ENCODE data around the gene CD28.
A peak's percentile ranks its signal among the peaks of the same experiment; 100 is the strongest.
"Not testable (repeated sequence)": the region's sequence is repeated elsewhere in the genome, so short reads cannot be mapped to it uniquely, and the experiment has no call there.

Gene CD28

GRCh38 chr2:203688798-203689197 is 17.6 kb upstream of the CD28 start:
- no peaks in the 10 kb centered on the region for H3K27me3 ChIP-seq (ENCODE audit: control insufficient read depth, insufficient read depth, low read length)
- H3K9ac ChIP-seq (ENCODE audit: low read depth, low read length): peak overlapping the region; percentile 69
- no peaks in the 10 kb centered on the region for H3K9me3 ChIP-seq (replicated peaks; ENCODE audit: low read length)
- peaks cover 87% of the 10 kb centered on the region for H3K4me1 ChIP-seq (ENCODE audit: control insufficient read depth, insufficient read depth, low read length)
- peak overlapping the region; percentile 6 for H3K4me2 ChIP-seq (ENCODE audit: low read length)
- H3K4me3 ChIP-seq (ENCODE audit: low read length): no peak overlapping the region
- H3K36me3 ChIP-seq (ENCODE audit: insufficient read depth, low read length): no peaks in the 10 kb centered on the region

- Histone ChIP-seq H3K4me3 (ENCODE audit: low read length) (no peak overlapping the region), H3K4me1 (ENCODE audit: control insufficient read depth, insufficient read depth, low read length) (peaks cover 85% of the 10 kb centered on the region), H3K27me3 (ENCODE audit: control insufficient read depth, insufficient read depth, low read length) (no peaks in the 10 kb centered on the region), H3K9ac (ENCODE audit: low read depth, low read length) (peak overlapping the region; percentile 69), H3K36me3 (ENCODE audit: insufficient read depth, low read length) (no peaks in the 10 kb centered on the region), H3K9me3 (replicated peaks; ENCODE audit: low read length) (no peaks in the 10 kb centered on the region), H3K4me2 (ENCODE audit: low read length) (no peak overlapping the region)
These were observed 16.9 kb upstream of the CD28 start for GRCh38 chr2:203689426-203690116.

- H3K36me3 ChIP-seq (ENCODE audit: insufficient read depth, low read length): no peaks in the 10 kb centered on the region
- H3K27me3 ChIP-seq (ENCODE audit: control insufficient read depth, insufficient read depth, low read length): no peaks in the 10 kb centered on the region
- peaks cover 85% of the 10 kb centered on the region for H3K4me1 ChIP-seq (ENCODE audit: control insufficient read depth, insufficient read depth, low read length)
- H3K9me3 ChIP-seq (replicated peaks; ENCODE audit: low read length): no peaks in the 10 kb centered on the region
- peak overlapping the region; percentile 39 for H3K9ac ChIP-seq (ENCODE audit: low read depth, low read length)
- no peak overlapping the region for H3K4me3 ChIP-seq (ENCODE audit: low read length)
- no peak overlapping the region for H3K4me2 ChIP-seq (ENCODE audit: low read length)
These were observed 16.4 kb upstream of the CD28 start for GRCh38 chr2:203690117-203690431.

DNA sequence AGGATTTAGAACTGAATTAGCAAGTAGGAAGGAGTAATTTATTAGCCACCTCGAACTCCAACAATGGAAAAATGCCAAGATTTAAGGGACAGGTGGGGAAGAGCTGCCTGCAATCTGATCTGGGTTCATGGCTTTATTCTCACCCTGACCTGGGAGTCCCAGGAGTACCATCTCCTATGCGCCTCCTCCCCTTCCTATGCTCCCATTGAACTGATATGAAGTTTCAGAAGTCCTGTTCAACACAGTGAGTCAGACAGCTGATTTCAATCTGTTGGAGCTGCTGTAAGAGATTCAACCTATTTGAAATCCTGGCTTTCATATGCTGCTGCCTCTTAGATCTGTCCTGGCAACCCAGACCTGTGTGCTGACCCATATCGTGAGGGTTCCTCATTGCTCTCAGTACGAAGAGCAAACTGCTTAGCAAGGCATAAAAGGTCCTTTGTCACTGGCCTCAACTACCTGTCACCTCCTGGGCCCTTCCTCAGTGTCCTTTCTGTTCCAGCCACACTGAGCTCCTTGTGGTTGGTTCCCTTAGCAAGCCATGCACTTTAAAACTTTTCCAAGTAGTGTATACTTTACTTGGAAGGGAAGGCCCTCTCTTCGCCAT is 15.9 kb upstream of the CD28 start:
- Histone ChIP-seq H3K4me3 (ENCODE audit: low read length) (no peak overlapping the region), H3K4me1 (ENCODE audit: control insufficient read depth, insufficient read depth, low read length) (peaks cover 82% of the 10 kb centered on the region), H3K9me3 (replicated peaks; ENCODE audit: low read length) (no peaks in the 10 kb centered on the region), H3K27me3 (ENCODE audit: control insufficient read depth, insufficient read depth, low read length) (no peaks in the 10 kb centered on the region), H3K36me3 (ENCODE audit: insufficient read depth, low read length) (no peaks in the 10 kb centered on the region), H3K4me2 (ENCODE audit: low read length) (no peak overlapping the region), H3K9ac (ENCODE audit: low read depth, low read length) (peak overlapping the region; percentile 39)

- Histone ChIP-seq H3K36me3 (ENCODE audit: insufficient read depth, low read length) (no peaks in the 10 kb centered on the region), H3K9ac (ENCODE audit: low read depth, low read length) (peak overlapping the region; percentile 39), H3K4me1 (ENCODE audit: control insufficient read depth, insufficient read depth, low read length) (peaks cover 76% of the 10 kb centered on the region), H3K9me3 (replicated peaks; ENCODE audit: low read length) (no peaks in the 10 kb centered on the region), H3K27me3 (ENCODE audit: control insufficient read depth, insufficient read depth, low read length) (no peaks in the 10 kb centered on the region), H3K4me3 (ENCODE audit: low read length) (no peak overlapping the region), H3K4me2 (ENCODE audit: low read length) (no peak overlapping the region)
These were observed 15.3 kb upstream of the CD28 start for GRCh38 chr2:203691149-203691548.

DNA sequence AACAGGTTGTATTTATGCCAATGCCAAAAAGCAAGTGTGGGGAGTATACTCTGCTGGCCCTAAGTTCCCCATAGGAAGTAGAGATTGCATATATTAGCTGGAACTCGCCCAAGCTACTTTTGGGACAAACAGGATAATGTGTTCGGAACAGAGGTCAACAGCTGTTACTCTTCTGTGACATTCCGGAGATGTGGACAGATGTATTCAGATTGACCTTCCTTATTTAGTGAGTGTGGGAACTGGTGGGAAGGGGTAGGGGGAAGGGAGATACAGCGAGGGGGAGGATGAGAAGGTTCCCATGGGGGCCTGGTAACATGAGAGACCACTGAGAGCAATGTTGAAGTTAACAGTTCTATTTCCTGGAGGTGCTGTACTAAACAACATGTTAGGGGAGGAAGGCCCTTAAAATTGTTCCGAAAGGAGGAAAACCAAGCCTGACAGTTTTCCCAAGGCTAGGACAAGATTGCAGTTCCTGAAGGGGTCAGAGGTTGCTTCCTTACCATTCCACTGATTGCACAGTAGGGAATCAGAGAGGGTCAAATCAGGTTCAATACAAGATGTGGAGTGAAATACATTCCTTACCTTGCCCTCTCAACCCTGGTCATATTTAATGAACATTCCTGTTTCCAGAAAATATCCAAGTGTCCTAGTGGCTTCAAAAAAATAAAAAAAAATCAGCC is 14.3 kb upstream of the CD28 start:
- peak overlapping the region; percentile 19 for H3K9ac ChIP-seq (ENCODE audit: low read depth, low read length)
- peaks cover 67% of the 10 kb centered on the region for H3K4me1 ChIP-seq (ENCODE audit: control insufficient read depth, insufficient read depth, low read length)
- H3K9me3 ChIP-seq (replicated peaks; ENCODE audit: low read length): no peaks in the 10 kb centered on the region
- no peak overlapping the region for H3K4me2 ChIP-seq (ENCODE audit: low read length)
- no peaks in the 10 kb centered on the region for H3K36me3 ChIP-seq (ENCODE audit: insufficient read depth, low read length)
- no peak overlapping the region for H3K4me3 ChIP-seq (ENCODE audit: low read length)
- H3K27me3 ChIP-seq (ENCODE audit: control insufficient read depth, insufficient read depth, low read length): no peaks in the 10 kb centered on the region

GRCh38 chr2:203693242-203693879 is 13.1 kb upstream of the CD28 start:
- Histone ChIP-seq H3K4me3 (ENCODE audit: low read length) (no peak overlapping the region), H3K36me3 (ENCODE audit: insufficient read depth, low read length) (no peaks in the 10 kb centered on the region), H3K4me2 (ENCODE audit: low read length) (no peak overlapping the region), H3K4me1 (ENCODE audit: control insufficient read depth, insufficient read depth, low read length) (peaks cover 59% of the 10 kb centered on the region), H3K9ac (ENCODE audit: low read depth, low read length) (peak overlapping the region; percentile 73), H3K27me3 (ENCODE audit: control insufficient read depth, insufficient read depth, low read length) (no peaks in the 10 kb centered on the region), H3K9me3 (replicated peaks; ENCODE audit: low read length) (no peaks in the 10 kb centered on the region)

DNA sequence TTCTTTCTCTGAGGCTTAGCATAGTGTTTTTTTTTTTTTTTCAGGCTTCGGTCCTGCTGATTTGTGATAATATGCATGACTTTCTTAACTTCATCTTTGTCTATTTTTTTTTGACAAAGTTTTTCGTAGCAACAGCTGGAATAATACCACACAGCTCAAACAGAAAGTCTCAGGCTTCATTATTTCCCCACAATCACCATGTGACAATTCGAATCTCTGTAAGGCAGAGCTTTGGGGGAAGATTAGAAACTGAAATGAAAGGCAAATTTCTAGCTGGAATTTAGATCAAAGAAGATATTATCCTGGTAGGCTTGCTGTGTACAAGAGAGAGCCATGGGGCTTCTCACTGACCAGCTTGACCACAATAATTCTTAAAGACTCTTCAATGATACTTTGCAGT is 12.2 kb upstream of the CD28 start:
- Histone ChIP-seq H3K9ac (ENCODE audit: low read depth, low read length) (peak overlapping the region; percentile 73), H3K27me3 (ENCODE audit: control insufficient read depth, insufficient read depth, low read length) (no peaks in the 10 kb centered on the region), H3K36me3 (ENCODE audit: insufficient read depth, low read length) (no peaks in the 10 kb centered on the region), H3K9me3 (replicated peaks; ENCODE audit: low read length) (no peaks in the 10 kb centered on the region), H3K4me3 (ENCODE audit: low read length) (no peak overlapping the region), H3K4me1 (ENCODE audit: control insufficient read depth, insufficient read depth, low read length) (peaks cover 51% of the 10 kb centered on the region), H3K4me2 (ENCODE audit: low read length) (peak overlapping the region; percentile 41)

GRCh38 chr2:203697190-203697589 is 9.2 kb upstream of the CD28 start:
- no peak overlapping the region for H3K4me2 ChIP-seq (ENCODE audit: low read length)
- H3K36me3 ChIP-seq (ENCODE audit: insufficient read depth, low read length): no peaks in the 10 kb centered on the region
- no peaks in the 10 kb centered on the region for H3K9me3 ChIP-seq (replicated peaks; ENCODE audit: low read length)
- H3K27me3 ChIP-seq (ENCODE audit: control insufficient read depth, insufficient read depth, low read length): no peaks in the 10 kb centered on the region
- no peak overlapping the region for H3K9ac ChIP-seq (ENCODE audit: low read depth, low read length)
- peaks cover 25% of the 10 kb centered on the region for H3K4me1 ChIP-seq (ENCODE audit: control insufficient read depth, insufficient read depth, low read length)
- no peak overlapping the region for H3K4me3 ChIP-seq (ENCODE audit: low read length)

GRCh38 chr2:203697763-203698162 is 8.7 kb upstream of the CD28 start:
- H3K9me3 ChIP-seq (replicated peaks; ENCODE audit: low read length); H3K36me3 ChIP-seq (ENCODE audit: insufficient read depth, low read length); H3K4me3 ChIP-seq (ENCODE audit: low read length); H3K4me2 ChIP-seq (ENCODE audit: low read length); H3K27me3 ChIP-seq (ENCODE audit: control insufficient read depth, insufficient read depth, low read length); H3K9ac ChIP-seq (ENCODE audit: low read depth, low read length): not testable (repeated sequence)
- peaks cover 20% of the 10 kb centered on the region for H3K4me1 ChIP-seq (ENCODE audit: control insufficient read depth, insufficient read depth, low read length)

DNA sequence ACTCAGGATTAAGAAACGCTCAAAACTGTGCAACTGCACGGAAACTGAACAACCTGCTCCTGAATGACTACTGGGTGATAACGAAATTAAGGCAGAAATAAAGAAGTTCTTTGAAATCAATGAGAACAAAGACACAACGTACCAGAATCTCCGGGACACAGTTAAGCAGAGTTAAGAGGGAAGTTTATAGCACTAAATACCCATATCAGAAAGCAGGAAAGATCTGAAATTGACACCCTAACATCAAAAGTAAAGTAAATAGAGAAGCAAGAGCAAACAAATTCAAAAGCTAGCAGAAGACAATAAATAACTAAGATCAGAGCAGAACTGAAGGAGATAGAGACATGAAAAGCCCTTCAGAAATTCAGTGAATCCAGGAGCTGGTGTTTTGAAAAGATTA is 8.0 kb upstream of the CD28 start:
- H3K4me3 ChIP-seq (ENCODE audit: low read length); H3K9me3 ChIP-seq (replicated peaks; ENCODE audit: low read length); H3K4me2 ChIP-seq (ENCODE audit: low read length); H3K9ac ChIP-seq (ENCODE audit: low read depth, low read length); H3K36me3 ChIP-seq (ENCODE audit: insufficient read depth, low read length); H3K27me3 ChIP-seq (ENCODE audit: control insufficient read depth, insufficient read depth, low read length): not testable (repeated sequence)
- H3K4me1 ChIP-seq (ENCODE audit: control insufficient read depth, insufficient read depth, low read length): peaks cover 16% of the 10 kb centered on the region

Data from skeletal muscle satellite cell (primary cell).